HepG2 (cell line): ENCODE data around the gene CAMK2N2. TPM values are rescaled to one million over a fixed set of nuclear protein-coding genes. Genes with fewer than 3 reads are reported as not detected.

ENCODE experiments used
- ARID2 ChIP-seq: sonication (generic); formaldehyde crosslinking; IDR thresholded peaks from 2 replicates; pipeline ENCODE4 v1.8.1; 2022; ENCODE audit warnings: mild to moderate bottlenecking, missing genetic modification reagents, borderline replicate concordance
- BRD4 ChIP-seq: sonication (generic); formaldehyde crosslinking; IDR thresholded peaks from 2 replicates; pipeline ENCODE4 v1.4.0; 2020; ENCODE audit warnings: missing genetic modification reagents
- EHMT2 ChIP-seq: fragments of 200-600 bp; sonication (generic); IDR thresholded peaks from 2 replicates; pipeline ENCODE4 v1.7.0; 2017; ENCODE audit warnings: antibody characterized with exemption, low read depth, low read length, borderline replicate concordance
- FOXA1 ChIP-seq, 2 experiments: fragments of 450-650 bp in 1 of 2; sonication (generic) in 1 of 2; formaldehyde crosslinking in 1 of 2; IDR thresholded peaks; 2 replicates each; pipeline versions ENCODE4 v1.4.0 to v1.6.1; 2016 to 2020; ENCODE audit warnings: missing genetic modification reagents in 1 of 2
- HNF4G ChIP-seq, 2 experiments: sonication (generic) in 1 of 2; formaldehyde crosslinking in 1 of 2; IDR thresholded peaks; 2 replicates each; pipeline versions ENCODE4 v1.4.0 to v1.6.1; 2011 to 2020; ENCODE audit warnings: borderline replicate concordance in 2 of 2, low read depth in 2 of 2, mild to moderate bottlenecking in 2 of 2, low read length in 1 of 2, missing genetic modification reagents in 1 of 2, moderate library complexity in 1 of 2
- HNRNPH1 ChIP-seq: fragments of 200-400 bp; formaldehyde crosslinking; optimal IDR thresholded peaks from 2 replicates; pipeline ENCODE3; 2017; ENCODE audit warnings: mild to moderate bottlenecking, low read depth, low read length
- NPAS2 ChIP-seq: sonication (generic); formaldehyde crosslinking; IDR thresholded peaks from 2 replicates; pipeline ENCODE4 v1.8.0; 2022; ENCODE audit warnings: mild to moderate bottlenecking, missing genetic modification reagents, borderline replicate concordance
- NR1H2 ChIP-seq: sonication (generic); formaldehyde crosslinking; IDR thresholded peaks from 2 replicates; pipeline ENCODE4 v1.8.1; 2022; ENCODE audit warnings: low read depth, missing genetic modification reagents, borderline replicate concordance
- SNRNP70 ChIP-seq: fragments of 200-400 bp; formaldehyde crosslinking; IDR thresholded peaks from 2 replicates; pipeline ENCODE4 v1.6.1; 2017; ENCODE audit warnings: mild to moderate bottlenecking, low read depth, low read length, moderate library complexity
- TBP ChIP-seq: sonication (generic); formaldehyde crosslinking; IDR thresholded peaks from 2 replicates; pipeline ENCODE4 v1.5.0; 2020; ENCODE audit warnings: missing genetic modification reagents
- TCF7L2 ChIP-seq: IDR thresholded peaks from 2 replicates; pipeline ENCODE4 v1.6.1; 2011; ENCODE audit warnings: mild to moderate bottlenecking, low read depth, low read length, moderate library complexity
- YY1 ChIP-seq: IDR thresholded peaks from 2 replicates; pipeline ENCODE4 v1.6.1; 2011; ENCODE audit warnings: low read length, low read depth, moderate library complexity, mild to moderate bottlenecking; ENCODE audit not compliant: insufficient read depth, insufficient replicate concordance
- ZFAT ChIP-seq: sonication (generic); formaldehyde crosslinking; conservative IDR thresholded peaks from 2 replicates; pipeline ENCODE4 v1.8.1; 2023; ENCODE audit warnings: missing genetic modification reagents, inconsistent platforms
- ZNF121 ChIP-seq: sonication (generic); formaldehyde crosslinking; IDR thresholded peaks from 2 replicates; pipeline ENCODE4 v1.5.0; 2020; ENCODE audit warnings: mild to moderate bottlenecking, missing genetic modification reagents
- ZNF30 ChIP-seq: sonication (generic); formaldehyde crosslinking; IDR thresholded peaks from 2 replicates; pipeline ENCODE4 v1.5.0; 2020; ENCODE audit warnings: mild to moderate bottlenecking, missing genetic modification reagents
- ZNF615 ChIP-seq: sonication (generic); formaldehyde crosslinking; IDR thresholded peaks from 2 replicates; pipeline ENCODE4 v1.5.0; 2020; ENCODE audit warnings: mild to moderate bottlenecking, missing genetic modification reagents, borderline replicate concordance
- ZNF713 ChIP-seq: sonication (generic); formaldehyde crosslinking; IDR thresholded peaks from 2 replicates; pipeline ENCODE4 v1.4.0; 2020; ENCODE audit warnings: mild to moderate bottlenecking, missing genetic modification reagents
- polyA plus RNA-seq, 8 experiments: library from polyadenylated mRNA; depleted of rRNA in 3 of 8; stranded (reverse) in 7 of 8; unstranded in 1 of 8; fragments of >200 nt; fragmentation: Illumina TruSeq in 4 of 8; extraction: Trizol in 4 of 8; gene quantifications; 2 replicates each; pipeline versions ENCODE4 v1.2.1 to v1.2.3, GENCODE V29; 2011 to 2016; ENCODE audit warnings: low read depth in 4 of 8, missing spikeins in 1 of 8, mixed read lengths in 1 of 8; ENCODE audit not compliant: insufficient read depth in 1 of 8
- total RNA-seq, 5 experiments: library from RNA; depleted of rRNA; stranded (reverse); fragments of >200 nt; fragmentation: Illumina TruSeq; extraction: Trizol; gene quantifications; 2 replicates each; pipeline ENCODE4 v1.2.3, GENCODE V29; 2016; ENCODE audit warnings: low read depth in 1 of 5
- TF ChIP-seq, protein P1 (sequence below): conservative IDR thresholded peaks from 2 replicates; pipeline ENCODE4 v1.6.1; 2018; ENCODE audit warnings: missing genetic modification reagents
- TF ChIP-seq, protein P2 (sequence below): sonication (generic); formaldehyde crosslinking; IDR thresholded peaks from 2 replicates; pipeline ENCODE4 v1.5.1; 2020; ENCODE audit warnings: mild to moderate bottlenecking, missing genetic modification reagents, borderline replicate concordance
- TF ChIP-seq, protein P3 (sequence below): sonication (generic); formaldehyde crosslinking; IDR thresholded peaks from 2 replicates; pipeline ENCODE4 v1.4.0; 2020; ENCODE audit warnings: mild to moderate bottlenecking, missing genetic modification reagents, borderline replicate concordance

Gene CAMK2N2
- total and polyA plus RNA-seq, 2 of the 13 experiments (the other 11 are each of a cell fraction or from before 2014, with no cell fraction given), result 0.12 to 0.27 TPM

DNA sequence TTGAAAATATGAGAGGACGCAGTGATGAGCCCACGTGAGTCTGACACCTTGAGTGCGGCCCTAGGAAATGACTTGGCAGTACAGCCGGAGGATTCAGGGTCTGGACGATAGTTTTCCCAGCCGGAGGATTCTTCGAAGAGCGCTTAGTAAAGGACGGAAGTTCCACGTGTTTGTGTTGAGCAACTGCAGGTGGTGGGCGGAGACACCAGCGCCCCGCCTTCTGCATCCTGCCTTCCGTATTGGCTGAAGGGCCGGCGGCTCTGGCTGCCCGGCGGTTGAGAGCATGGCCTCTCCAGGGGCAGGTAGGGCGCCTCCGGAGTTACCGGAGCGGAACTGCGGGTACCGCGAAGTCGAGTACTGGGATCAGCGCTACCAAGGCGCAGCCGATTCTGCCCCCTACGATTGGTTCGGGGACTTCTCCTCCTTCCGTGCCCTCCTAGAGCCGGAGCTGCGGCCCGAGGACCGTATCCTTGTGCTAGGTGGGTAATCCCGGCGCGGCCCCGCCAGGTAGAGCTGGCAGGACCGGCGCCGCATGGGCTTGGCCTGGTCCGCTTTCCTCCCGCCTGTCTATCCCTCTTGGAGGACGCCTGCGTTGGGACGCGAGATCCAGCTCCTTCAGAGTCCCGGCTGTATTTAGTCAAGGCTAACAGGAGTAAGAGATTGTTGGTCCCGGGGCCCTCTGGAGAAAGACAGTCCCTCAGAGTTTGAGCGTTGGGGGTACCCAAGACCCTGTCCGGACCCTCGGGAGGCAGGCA is 11.8 kb downstream of the CAMK2N2 start, which contains the start of gene EEF1AKMT4 (continued):
- TF ChIP-seq, protein P1, sequence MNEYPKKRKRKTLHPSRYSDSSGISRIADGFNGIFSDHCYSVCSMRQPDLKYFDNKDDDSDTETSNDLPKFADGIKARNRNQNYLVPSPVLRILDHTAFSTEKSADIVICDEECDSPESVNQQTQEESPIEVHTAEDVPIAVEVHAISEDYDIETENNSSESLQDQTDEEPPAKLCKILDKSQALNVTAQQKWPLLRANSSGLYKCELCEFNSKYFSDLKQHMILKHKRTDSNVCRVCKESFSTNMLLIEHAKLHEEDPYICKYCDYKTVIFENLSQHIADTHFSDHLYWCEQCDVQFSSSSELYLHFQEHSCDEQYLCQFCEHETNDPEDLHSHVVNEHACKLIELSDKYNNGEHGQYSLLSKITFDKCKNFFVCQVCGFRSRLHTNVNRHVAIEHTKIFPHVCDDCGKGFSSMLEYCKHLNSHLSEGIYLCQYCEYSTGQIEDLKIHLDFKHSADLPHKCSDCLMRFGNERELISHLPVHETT, result peak; percentile 81
- TF ChIP-seq, protein P2, sequence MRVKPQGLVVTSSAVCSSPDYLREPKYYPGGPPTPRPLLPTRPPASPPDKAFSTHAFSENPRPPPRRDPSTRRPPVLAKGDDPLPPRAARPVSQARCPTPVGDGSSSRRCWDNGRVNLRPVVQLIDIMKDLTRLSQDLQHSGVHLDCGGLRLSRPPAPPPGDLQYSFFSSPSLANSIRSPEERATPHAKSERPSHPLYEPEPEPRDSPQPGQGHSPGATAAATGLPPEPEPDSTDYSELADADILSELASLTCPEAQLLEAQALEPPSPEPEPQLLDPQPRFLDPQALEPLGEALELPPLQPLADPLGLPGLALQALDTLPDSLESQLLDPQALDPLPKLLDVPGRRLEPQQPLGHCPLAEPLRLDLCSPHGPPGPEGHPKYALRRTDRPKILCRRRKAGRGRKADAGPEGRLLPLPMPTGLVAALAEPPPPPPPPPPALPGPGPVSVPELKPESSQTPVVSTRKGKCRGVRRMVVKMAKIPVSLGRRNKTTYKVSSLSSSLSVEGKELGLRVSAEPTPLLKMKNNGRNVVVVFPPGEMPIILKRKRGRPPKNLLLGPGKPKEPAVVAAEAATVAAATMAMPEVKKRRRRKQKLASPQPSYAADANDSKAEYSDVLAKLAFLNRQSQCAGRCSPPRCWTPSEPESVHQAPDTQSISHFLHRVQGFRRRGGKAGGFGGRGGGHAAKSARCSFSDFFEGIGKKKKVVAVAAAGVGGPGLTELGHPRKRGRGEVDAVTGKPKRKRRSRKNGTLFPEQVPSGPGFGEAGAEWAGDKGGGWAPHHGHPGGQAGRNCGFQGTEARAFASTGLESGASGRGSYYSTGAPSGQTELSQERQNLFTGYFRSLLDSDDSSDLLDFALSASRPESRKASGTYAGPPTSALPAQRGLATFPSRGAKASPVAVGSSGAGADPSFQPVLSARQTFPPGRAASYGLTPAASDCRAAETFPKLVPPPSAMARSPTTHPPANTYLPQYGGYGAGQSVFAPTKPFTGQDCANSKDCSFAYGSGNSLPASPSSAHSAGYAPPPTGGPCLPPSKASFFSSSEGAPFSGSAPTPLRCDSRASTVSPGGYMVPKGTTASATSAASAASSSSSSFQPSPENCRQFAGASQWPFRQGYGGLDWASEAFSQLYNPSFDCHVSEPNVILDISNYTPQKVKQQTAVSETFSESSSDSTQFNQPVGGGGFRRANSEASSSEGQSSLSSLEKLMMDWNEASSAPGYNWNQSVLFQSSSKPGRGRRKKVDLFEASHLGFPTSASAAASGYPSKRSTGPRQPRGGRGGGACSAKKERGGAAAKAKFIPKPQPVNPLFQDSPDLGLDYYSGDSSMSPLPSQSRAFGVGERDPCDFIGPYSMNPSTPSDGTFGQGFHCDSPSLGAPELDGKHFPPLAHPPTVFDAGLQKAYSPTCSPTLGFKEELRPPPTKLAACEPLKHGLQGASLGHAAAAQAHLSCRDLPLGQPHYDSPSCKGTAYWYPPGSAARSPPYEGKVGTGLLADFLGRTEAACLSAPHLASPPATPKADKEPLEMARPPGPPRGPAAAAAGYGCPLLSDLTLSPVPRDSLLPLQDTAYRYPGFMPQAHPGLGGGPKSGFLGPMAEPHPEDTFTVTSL (CRISPR knock-in tag), result peak; percentile 10; the same call in 1 of the 2 replicates
- TF ChIP-seq, protein P3, sequence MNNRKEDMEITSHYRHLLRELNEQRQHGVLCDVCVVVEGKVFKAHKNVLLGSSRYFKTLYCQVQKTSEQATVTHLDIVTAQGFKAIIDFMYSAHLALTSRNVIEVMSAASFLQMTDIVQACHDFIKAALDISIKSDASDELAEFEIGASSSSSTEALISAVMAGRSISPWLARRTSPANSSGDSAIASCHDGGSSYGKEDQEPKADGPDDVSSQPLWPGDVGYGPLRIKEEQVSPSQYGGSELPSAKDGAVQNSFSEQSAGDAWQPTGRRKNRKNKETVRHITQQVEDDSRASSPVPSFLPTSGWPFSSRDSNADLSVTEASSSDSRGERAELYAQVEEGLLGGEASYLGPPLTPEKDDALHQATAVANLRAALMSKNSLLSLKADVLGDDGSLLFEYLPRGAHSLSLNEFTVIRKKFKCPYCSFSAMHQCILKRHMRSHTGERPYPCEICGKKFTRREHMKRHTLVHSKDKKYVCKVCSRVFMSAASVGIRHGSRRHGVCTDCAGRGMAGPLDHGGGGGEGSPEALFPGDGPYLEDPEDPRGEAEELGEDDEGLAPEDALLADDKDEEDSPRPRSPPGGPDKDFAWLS (CRISPR knock-in tag), result no peak
- TF ChIP-seq NR1H2 (CRISPR knock-in tag) (no peak), YY1 (peak; percentile 85), ZNF121 (CRISPR knock-in tag) (no peak), FOXA1 (IDR thresholded peaks at IDR 0.05) (no peak), FOXA1 (CRISPR knock-in tag; IDR thresholded peaks at IDR 0.05) (0 out of 2 replicates have a peak, but pooled peaks have one; percentile 5), ZFAT (peak; percentile 76), ZNF713 (CRISPR knock-in tag) (no peak), ZNF30 (CRISPR knock-in tag) (no peak), HNF4G (IDR thresholded peaks at IDR 0.05; ENCODE audit: borderline replicate concordance, low read depth, low read length) (peak; percentile 19; the same call in 1 of the 2 replicates), HNF4G (CRISPR knock-in tag; IDR thresholded peaks at IDR 0.05; ENCODE audit: borderline replicate concordance, low read depth) (no peak), EHMT2 (no peak), BRD4 (CRISPR knock-in tag) (peak; percentile 57; the same call in 1 of the 2 replicates), ARID2 (0 out of 2 replicates have a peak, but pooled peaks have one; percentile 31), NPAS2 (CRISPR knock-in tag) (no peak), SNRNP70 (no peak), HNRNPH1 (no peak), ZNF615 (CRISPR knock-in tag) (no peak), TCF7L2 (no peak), TBP (CRISPR knock-in tag) (no peak; the same call in 1 of the 2 replicates)
